NCI-H774 (cell line): ENCODE data around the gene RBM10.

Source experiments
- DNase-seq: peaks from one replicate; lab custom pipeline; 2025; lab: John Stamatoyannopoulos, UW

The RBM10 gene

DNA sequence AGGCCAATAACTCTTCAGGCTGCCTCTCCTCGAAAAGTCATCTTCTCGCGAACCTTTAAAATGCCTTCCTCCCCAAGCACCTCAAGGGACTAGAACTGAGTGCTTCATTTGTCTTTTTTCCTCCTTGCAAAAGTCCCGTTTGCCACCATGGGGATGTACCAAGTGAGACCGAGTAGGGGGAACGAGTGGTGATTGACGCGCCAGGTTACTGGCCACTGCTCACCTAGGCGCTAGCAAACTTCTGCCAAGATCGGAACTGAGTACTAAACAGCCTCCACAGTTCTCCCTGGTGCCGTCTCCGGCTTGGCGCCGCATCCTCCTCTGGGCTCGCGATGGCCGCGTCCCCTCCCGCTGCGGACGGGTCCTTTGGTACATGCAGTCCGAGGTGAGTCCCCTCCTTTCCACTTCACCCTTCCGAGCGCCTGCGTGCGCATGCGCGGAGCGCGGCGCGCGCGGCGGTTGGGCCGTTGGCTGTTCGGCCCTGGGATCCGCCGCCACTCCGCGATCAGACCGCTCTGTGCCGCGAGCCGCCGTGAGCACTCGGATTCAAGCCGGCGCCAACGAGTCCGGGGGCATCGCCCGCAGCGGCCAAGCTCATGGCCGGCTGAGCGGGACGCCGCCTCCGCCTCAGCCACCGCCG lies 73.4 kb downstream of the RBM10 start, which contains the start of gene CDK16:
Gene CDK16, plus strand, starts transcription at position 402 of the 640 bp plus-strand sequence. CDS start 4,877 bp downstream, outside the sequence.
- DNase-seq, result peak; percentile 63

GRCh38 chrX:47218920-47219815 lies 74.1 kb downstream of the RBM10 start:
- DNase-seq, result peak; percentile 0

GRCh38 chrX:47221756-47222155 lies 76.7 kb downstream of the RBM10 start:
- no peak for DNase-seq

GRCh38 chrX:47222751-47223350 lies 77.8 kb downstream of the RBM10 start:
- no peak for DNase-seq

DNA sequence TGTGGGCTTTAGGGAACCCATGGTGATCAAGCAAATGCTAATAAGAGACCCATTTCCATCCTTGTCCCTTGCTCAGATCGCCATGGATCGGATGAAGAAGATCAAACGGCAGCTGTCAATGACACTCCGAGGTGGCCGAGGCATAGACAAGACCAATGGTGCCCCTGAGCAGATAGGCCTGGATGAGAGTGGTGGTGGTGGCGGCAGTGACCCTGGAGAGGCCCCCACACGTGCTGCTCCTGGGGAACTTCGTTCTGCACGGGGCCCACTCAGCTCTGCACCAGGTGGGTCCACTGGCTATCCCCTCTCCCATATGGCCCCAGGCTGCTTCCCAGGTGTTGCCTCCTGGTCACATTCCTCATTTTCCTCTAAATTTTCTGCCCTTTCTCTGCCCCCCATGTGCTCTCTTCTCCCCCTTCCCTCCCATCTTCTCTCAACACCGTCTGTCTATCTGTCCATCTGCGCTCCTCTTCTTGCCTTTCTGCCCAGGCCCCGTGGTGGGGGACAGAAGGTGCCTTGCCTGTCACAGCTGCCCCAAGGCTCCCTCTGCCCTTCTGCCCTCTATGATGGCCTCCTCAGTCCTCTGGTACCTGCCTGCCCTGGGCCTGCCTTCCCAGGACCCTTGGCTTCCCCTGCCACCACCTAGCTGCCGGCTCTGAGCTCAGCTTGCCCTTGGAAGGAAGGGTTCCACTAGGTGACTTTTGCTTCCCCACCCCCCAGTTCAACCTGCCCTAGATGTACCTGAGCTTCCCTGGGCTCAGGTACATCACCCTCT lies 78.6 kb downstream of the RBM10 start:
- no peak for DNase-seq

DNA sequence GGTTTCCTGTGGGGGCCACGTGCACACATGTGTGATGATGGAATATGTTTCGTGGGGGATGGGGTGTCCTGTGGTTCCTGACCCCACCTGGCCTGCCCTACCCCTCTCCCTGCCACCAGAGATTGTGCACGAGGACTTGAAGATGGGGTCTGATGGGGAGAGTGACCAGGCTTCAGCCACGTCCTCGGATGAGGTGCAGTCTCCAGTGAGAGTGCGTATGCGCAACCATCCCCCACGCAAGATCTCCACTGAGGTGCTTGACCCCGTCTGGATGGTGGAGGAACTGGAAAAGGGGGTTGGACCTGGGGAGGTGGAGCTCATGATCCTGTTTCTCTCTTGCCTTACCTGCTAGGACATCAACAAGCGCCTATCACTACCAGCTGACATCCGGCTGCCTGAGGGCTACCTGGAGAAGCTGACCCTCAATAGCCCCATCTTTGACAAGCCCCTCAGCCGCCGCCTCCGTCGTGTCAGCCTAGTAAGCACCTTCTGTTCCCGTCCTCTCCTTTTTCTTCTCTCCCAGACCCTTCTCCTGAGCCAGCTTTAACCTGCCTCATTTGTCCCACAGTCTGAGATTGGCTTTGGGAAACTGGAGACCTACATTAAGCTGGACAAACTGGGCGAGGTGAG lies 79.4 kb downstream of the RBM10 start:
- DNase-seq, result no peak

GRCh38 chrX:47224896-47225290 lies 79.9 kb downstream of the RBM10 start:
- DNase-seq, result no peak

GRCh38 chrX:47226071-47226470 lies 81.0 kb downstream of the RBM10 start:
- no peak for DNase-seq

- no peak for DNase-seq
Observed at GRCh38 chrX:47226531-47227333, 81.7 kb downstream of the RBM10 start.

DNA sequence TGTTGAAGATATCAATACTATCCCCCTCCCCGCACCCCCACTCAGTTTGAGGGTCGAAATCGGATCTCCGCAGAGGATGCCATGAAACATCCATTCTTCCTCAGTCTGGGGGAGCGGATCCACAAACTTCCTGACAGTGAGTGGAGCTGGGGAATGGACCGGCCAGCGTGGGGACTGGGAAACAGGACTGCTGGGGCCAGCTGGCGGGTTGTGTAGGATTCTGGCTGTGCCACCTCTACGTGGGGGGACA lies 82.2 kb downstream of the RBM10 start:
- no peak for DNase-seq

GRCh38 chrX:47228550-47229270 lies 83.7 kb downstream of the RBM10 start:
- DNase-seq, result no peak

DNA sequence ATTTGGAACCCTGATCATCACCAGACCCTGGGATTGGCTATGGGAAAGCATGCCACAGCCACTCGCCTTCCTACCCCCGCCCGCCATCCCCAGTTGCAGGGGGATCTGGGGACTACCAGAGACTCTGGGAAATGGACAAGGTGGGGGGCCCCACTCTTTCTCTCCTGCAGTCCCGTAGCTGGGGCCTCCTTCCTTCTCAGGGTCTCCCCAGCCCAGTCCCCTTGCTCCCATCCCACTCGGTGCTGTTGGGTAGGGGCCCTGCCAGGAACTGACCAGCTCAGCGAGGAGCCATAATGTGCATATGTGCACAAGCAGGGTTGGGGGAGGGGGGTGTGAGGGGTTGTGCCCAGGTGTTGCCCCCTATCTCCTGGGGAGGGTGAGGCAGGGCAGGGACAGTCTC lies 84.4 kb downstream of the RBM10 start:
- no peak for DNase-seq

- DNase-seq, result no peak
Observed at GRCh38 chrX:47230136-47230868, 85.3 kb downstream of the RBM10 start.

DNA sequence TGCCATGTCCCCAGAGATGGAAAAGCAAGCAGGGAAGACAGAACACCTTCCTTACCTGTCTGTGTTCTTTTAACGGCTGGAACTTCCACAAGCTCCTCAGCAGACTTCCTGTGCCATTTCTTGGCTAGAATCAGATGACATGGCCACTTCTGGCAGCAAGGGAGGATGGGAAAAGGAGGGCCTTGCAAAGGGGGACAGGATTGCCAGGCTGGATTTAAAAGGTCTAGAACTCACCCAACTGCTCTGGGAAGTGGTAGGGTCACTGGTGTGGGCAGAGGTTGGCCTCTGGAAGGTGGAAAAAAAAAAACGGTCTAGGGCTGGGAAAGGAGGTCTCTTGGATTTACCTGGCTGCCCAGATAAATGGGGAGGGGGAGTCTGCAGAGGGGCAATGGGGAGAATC lies 86.1 kb downstream of the RBM10 start:
- no peak for DNase-seq

GRCh38 chrX:47232197-47232802 lies 87.3 kb downstream of the RBM10 start:
- no peak for DNase-seq

- DNase-seq, result peak; percentile 18
Observed at GRCh38 chrX:47232803-47233332, 87.8 kb downstream of the RBM10 start, which contains the start of gene USP11. Gene USP11 (plus strand): TSS chrX:47233009. CDS start chrX:47233044, 35 bp downstream.

DNA sequence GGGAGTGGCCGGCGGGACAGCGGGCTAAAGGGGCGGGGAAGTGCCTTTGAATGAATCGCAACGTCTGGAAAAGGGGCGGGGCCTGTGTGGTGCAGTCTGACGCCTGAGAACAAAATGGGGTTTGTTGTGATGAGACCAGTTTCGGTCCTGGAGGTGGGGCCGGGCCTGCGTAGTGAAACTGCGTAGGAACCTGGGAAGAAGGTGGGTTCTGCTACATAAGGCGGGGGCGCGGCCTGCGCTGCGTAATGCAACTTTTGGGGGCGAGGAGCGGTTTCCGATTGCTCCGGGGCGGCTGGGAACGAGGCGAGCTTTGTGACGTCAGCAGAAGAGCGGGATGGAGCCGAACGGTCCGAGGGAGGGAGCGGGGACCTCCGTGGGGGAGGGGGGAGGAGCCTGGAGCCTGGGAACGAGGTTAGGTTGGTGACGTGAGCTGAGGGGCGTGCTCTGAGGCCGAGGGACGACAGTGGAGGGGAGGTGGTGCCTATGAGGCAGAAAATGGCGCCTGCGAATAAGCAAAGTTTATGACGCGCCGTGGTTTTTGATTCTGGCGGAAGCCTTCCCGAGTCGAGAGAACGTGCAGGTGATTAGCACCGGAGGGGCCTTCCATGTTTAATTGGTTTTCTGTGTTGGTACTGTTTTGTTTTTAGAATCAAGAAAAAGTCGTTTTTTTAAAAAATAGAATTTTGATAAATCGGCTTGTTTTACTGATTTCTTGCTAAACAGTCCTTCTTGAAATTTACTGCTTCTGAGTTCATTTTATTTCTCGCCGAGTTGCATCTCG lies 88.5 kb downstream of the RBM10 start:
- peak; percentile 88 for DNase-seq

GRCh38 chrX:47234583-47234982 lies 89.6 kb downstream of the RBM10 start:
- no peak for DNase-seq
